Colon (tissue), 2 donors: Measurements from ENCODE around the gene MSI2.
"Not testable (repeated sequence)": the region's sequence is repeated elsewhere in the genome, so short reads cannot be mapped to it uniquely, and the experiment has no call there.

ENCODE experiments used
- FAIRE-seq: peaks from 2 replicates; lab custom pipeline; 2012; peaks lifted over from hg19 to GRCh38; lab: Jason Lieb, UNC
- donor health status: control.
- donor health status: control.

The MSI2 gene

GRCh38 chr17:57255776-57256681, at the start of gene MSI2:
TSS of gene MSI2 (plus strand) at chr17:57256523. CDS start at chr17:57256743, 220 bp downstream.
- no peak for FAIRE-seq

- FAIRE-seq, result no peak
Observed at GRCh38 chr17:57206928-57207327, 49.4 kb upstream of the MSI2 start.

GRCh38 chr17:57207396-57207795, 48.9 kb upstream of the MSI2 start:
- FAIRE-seq, result no peak

GRCh38 chr17:57210224-57210553, 46.1 kb upstream of the MSI2 start:
- FAIRE-seq, result no peak

GRCh38 chr17:57210972-57211411, 45.3 kb upstream of the MSI2 start:
- no peak for FAIRE-seq

- FAIRE-seq, result no peak
Observed at GRCh38 chr17:57211543-57211942, 44.8 kb upstream of the MSI2 start.

GRCh38 chr17:57213180-57213825, 43.0 kb upstream of the MSI2 start:
- no peak for FAIRE-seq

- FAIRE-seq, result no peak
Observed at GRCh38 chr17:57215317-57215716, 41.0 kb upstream of the MSI2 start.

- no peak for FAIRE-seq
Observed at GRCh38 chr17:57221366-57222350, 34.7 kb upstream of the MSI2 start.

GRCh38 chr17:57222422-57222821, 33.9 kb upstream of the MSI2 start:
- not testable (repeated sequence) for FAIRE-seq

- no peak for FAIRE-seq
Observed at GRCh38 chr17:57225127-57225526, 31.2 kb upstream of the MSI2 start.

- no peak for FAIRE-seq
Observed at GRCh38 chr17:57226793-57227192, 29.5 kb upstream of the MSI2 start.

- FAIRE-seq, result no peak
Observed at GRCh38 chr17:57228911-57229310, 27.4 kb upstream of the MSI2 start.

GRCh38 chr17:57234061-57234738, 22.1 kb upstream of the MSI2 start:
- FAIRE-seq, result no peak

GRCh38 chr17:57234739-57235092, 21.6 kb upstream of the MSI2 start:
- FAIRE-seq, result no peak

- FAIRE-seq, result no peak
Observed at GRCh38 chr17:57235124-57235523, 21.2 kb upstream of the MSI2 start.

GRCh38 chr17:57236686-57237299, 19.5 kb upstream of the MSI2 start:
- no peak for FAIRE-seq

- no peak for FAIRE-seq
Observed at GRCh38 chr17:57240648-57241047, 15.7 kb upstream of the MSI2 start.

- FAIRE-seq, result no peak
Observed at GRCh38 chr17:57242148-57242547, 14.2 kb upstream of the MSI2 start.

GRCh38 chr17:57243171-57243622, 13.1 kb upstream of the MSI2 start:
- FAIRE-seq, result no peak

GRCh38 chr17:57245786-57246185, 10.5 kb upstream of the MSI2 start:
- no peak for FAIRE-seq
